ENCODE results near the gene GABBR2. TPM values are rescaled to one million over a fixed set of nuclear protein-coding genes. Genes with fewer than 3 reads are reported as not detected.

GABBR2 gene
- total and polyA plus RNA-seq, 9 of the 15 experiments (the other 6 are each of a cell fraction or from before 2014, with no cell fraction given): 0.15 to 1.9 (median 0.32) TPM

GRCh38 chr9:98368366-98369065, 340.2 kb downstream of the GABBR2 start (continued):
- TF ChIP-seq ATF3 (IDR thresholded peaks at IDR 0.05): peak; percentile 47; the same call in 1 of the 2 replicates
- 0 out of 2 replicates have a peak, but pooled peaks have one; percentile 47 for TF ChIP-seq ATF3 (CRISPR knock-in tag; conservative IDR thresholded peaks at IDR 0.05)
- TF ChIP-seq PTRF (tag; IDR thresholded peaks at IDR 0.05): no peak
- TF ChIP-seq PCBP1 (IDR thresholded peaks at IDR 0.05; ENCODE audit: low read depth, low read length, poor library complexity, severe bottlenecking): no peak
- no peak for TF ChIP-seq MAFK (IDR thresholded peaks at IDR 0.05; ENCODE audit: low read length)
- no peak for TF ChIP-seq ZNF785 (CRISPR knock-in tag; IDR thresholded peaks at IDR 0.05)
- peak; percentile 98 for TF ChIP-seq CBFA2T3 (IDR thresholded peaks at IDR 0.05)
- TF ChIP-seq MXI1 (IDR thresholded peaks at IDR 0.05; ENCODE audit: low read depth, low read length): no peak
- TF ChIP-seq, protein P1, sequence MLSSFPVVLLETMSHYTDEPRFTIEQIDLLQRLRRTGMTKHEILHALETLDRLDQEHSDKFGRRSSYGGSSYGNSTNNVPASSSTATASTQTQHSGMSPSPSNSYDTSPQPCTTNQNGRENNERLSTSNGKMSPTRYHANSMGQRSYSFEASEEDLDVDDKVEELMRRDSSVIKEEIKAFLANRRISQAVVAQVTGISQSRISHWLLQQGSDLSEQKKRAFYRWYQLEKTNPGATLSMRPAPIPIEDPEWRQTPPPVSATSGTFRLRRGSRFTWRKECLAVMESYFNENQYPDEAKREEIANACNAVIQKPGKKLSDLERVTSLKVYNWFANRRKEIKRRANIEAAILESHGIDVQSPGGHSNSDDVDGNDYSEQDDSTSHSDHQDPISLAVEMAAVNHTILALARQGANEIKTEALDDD (IDR thresholded peaks at IDR 0.05): no peak
- TF ChIP-seq ZNF174 (CRISPR knock-in tag; IDR thresholded peaks at IDR 0.05): no peak
- TF ChIP-seq XRCC4 (IDR thresholded peaks at IDR 0.05; ENCODE audit: extremely low read depth, insufficient read depth, insufficient read length): no peak
- TF ChIP-seq, protein P2, sequence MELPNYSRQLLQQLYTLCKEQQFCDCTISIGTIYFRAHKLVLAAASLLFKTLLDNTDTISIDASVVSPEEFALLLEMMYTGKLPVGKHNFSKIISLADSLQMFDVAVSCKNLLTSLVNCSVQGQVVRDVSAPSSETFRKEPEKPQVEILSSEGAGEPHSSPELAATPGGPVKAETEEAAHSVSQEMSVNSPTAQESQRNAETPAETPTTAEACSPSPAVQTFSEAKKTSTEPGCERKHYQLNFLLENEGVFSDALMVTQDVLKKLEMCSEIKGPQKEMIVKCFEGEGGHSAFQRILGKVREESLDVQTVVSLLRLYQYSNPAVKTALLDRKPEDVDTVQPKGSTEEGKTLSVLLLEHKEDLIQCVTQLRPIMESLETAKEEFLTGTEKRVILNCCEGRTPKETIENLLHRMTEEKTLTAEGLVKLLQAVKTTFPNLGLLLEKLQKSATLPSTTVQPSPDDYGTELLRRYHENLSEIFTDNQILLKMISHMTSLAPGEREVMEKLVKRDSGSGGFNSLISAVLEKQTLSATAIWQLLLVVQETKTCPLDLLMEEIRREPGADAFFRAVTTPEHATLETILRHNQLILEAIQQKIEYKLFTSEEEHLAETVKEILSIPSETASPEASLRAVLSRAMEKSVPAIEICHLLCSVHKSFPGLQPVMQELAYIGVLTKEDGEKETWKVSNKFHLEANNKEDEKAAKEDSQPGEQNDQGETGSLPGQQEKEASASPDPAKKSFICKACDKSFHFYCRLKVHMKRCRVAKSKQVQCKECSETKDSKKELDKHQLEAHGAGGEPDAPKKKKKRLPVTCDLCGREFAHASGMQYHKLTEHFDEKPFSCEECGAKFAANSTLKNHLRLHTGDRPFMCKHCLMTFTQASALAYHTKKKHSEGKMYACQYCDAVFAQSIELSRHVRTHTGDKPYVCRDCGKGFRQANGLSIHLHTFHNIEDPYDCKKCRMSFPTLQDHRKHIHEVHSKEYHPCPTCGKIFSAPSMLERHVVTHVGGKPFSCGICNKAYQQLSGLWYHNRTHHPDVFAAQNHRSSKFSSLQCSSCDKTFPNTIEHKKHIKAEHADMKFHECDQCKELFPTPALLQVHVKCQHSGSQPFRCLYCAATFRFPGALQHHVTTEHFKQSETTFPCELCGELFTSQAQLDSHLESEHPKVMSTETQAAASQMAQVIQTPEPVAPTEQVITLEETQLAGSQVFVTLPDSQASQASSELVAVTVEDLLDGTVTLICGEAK (IDR thresholded peaks at IDR 0.05): peak; percentile 72
- TF ChIP-seq, protein P2 (CRISPR knock-in tag; IDR thresholded peaks at IDR 0.05): no peak
- TF ChIP-seq, protein P3, sequence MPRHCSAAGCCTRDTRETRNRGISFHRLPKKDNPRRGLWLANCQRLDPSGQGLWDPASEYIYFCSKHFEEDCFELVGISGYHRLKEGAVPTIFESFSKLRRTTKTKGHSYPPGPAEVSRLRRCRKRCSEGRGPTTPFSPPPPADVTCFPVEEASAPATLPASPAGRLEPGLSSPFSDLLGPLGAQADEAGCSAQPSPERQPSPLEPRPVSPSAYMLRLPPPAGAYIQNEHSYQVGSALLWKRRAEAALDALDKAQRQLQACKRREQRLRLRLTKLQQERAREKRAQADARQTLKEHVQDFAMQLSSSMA (CRISPR knock-in tag; IDR thresholded peaks at IDR 0.05): no peak
- TF ChIP-seq ARNT (IDR thresholded peaks at IDR 0.05): peak; percentile 21 to 61; a peak in 1 of 4 replicates
- no peak for TF ChIP-seq DNMT1 (IDR thresholded peaks at IDR 0.05)
- TF ChIP-seq EGR1 (conservative IDR thresholded peaks at IDR 0.05): peak; percentile 37
- peak in 1 of 2 experiments; percentile 46; a peak in 2 of 4 replicates for TF ChIP-seq HDAC1 (IDR thresholded peaks at IDR 0.05)

Measured in K562 (cell line).